Astrocyte of the cerebellum (primary cell): ENCODE results near the gene ZACN.

Experiments
- DNase-seq: peaks from one replicate; pipeline ENCODE4 v3.0.0-alpha.2; 2011; ENCODE audit warnings: low read depth
- H3K4me3 ChIP-seq: 2 replicates; pipeline ENCODE4 v1.5.1; 2011; ENCODE audit warnings: mild to moderate bottlenecking, low read depth, low read length, moderate library complexity
- in situ Hi-C: cut with HindIII; loops from 2 replicates; pipeline ENCODE4 v1.10.0; 2017; ENCODE audit warnings: low sequenced_read_pairs
- TF ChIP-seq, protein P1 (sequence below): IDR thresholded peaks from 2 replicates; pipeline ENCODE4 v1.5.1; 2012; ENCODE audit warnings: low read length, low read depth, moderate library complexity, mild to moderate bottlenecking; ENCODE audit errors: missing control alignments

Gene ZACN

GRCh38 chr17:76088868-76089576, 10.0 kb downstream of the ZACN start:
- TF ChIP-seq, protein P1, sequence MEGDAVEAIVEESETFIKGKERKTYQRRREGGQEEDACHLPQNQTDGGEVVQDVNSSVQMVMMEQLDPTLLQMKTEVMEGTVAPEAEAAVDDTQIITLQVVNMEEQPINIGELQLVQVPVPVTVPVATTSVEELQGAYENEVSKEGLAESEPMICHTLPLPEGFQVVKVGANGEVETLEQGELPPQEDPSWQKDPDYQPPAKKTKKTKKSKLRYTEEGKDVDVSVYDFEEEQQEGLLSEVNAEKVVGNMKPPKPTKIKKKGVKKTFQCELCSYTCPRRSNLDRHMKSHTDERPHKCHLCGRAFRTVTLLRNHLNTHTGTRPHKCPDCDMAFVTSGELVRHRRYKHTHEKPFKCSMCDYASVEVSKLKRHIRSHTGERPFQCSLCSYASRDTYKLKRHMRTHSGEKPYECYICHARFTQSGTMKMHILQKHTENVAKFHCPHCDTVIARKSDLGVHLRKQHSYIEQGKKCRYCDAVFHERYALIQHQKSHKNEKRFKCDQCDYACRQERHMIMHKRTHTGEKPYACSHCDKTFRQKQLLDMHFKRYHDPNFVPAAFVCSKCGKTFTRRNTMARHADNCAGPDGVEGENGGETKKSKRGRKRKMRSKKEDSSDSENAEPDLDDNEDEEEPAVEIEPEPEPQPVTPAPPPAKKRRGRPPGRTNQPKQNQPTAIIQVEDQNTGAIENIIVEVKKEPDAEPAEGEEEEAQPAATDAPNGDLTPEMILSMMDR, result no peak

GRCh38 chr17:76089680-76090516, 10.9 kb downstream of the ZACN start:
- in situ Hi-C loops, result no loop called here
- TF ChIP-seq, protein P1, result no peak
- no peak for DNase-seq
- no peak overlapping the region for H3K4me3 ChIP-seq

More at GRCh38 chr17:76088868-76089576, 10.0 kb downstream of the ZACN start:
- in situ Hi-C loops, result no loop called here
- DNase-seq, result no peak
- H3K4me3 ChIP-seq, result no peak overlapping the region

- in situ Hi-C loops, result no loop called here
- no peak overlapping the region for H3K4me3 ChIP-seq
- DNase-seq, result no peak
- TF ChIP-seq, protein P1, result no peak
Observed at GRCh38 chr17:76090517-76091129, 11.6 kb downstream of the ZACN start.

- no peak overlapping the region for H3K4me3 ChIP-seq
- TF ChIP-seq, protein P1, result no peak
- DNase-seq, result no peak
- in situ Hi-C loops, result no loop called here
Observed at GRCh38 chr17:76091526-76092286, 12.7 kb downstream of the ZACN start.

DNA sequence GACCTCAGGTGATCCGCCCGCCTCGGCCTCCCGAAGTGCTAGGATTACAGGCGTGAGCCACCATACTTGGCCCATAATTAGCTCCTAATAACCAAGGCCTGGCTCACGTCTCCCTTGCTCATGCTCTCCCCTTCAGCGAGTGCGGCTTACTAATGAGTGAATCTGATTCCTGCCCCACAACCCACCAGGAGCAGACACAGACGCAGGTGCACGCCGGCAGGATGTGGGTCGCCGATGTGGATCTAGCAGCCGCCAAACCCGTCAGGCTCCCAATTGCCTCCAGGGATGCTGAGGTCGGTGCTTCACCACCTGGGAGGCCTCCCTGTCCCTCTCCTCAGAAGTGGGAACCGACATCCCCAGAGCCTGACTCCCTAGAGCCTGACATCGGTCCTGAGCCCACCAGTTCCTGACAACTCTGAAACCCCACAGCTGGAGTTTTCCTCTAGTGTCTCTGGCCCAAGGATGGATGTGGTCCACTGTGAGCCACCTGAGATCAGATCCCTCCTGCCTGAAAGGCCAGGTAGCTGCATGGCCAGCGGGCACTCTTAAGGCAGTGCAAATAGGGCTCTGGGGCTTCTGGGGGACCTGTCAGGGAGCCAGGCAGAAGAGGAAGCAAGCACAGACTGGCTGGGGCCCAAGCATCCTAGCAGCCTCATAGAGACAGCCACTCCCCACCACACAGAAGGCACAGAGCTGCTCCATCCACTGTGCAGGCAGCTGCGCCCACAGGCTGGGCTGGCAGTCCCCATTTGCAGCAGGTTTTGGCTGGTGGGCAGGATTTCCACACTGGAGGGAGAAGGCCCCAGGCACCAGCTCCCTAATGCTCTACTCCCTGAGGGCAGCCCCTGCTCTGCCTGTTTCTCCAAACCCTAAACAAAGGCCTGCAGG, 13.8 kb downstream of the ZACN start:
- H3K4me3 ChIP-seq, result no peak overlapping the region
- TF ChIP-seq, protein P1, result no peak
- in situ Hi-C loops, result no loop called here
- no peak for DNase-seq
